IMR-90 (cell line): ENCODE data around the gene MEIOB. TPM values are rescaled to one million over a fixed set of nuclear protein-coding genes. Genes with fewer than 3 reads are reported as not detected.
A peak's percentile ranks its signal among the peaks of the same experiment; 100 is the strongest.

Experiments used
- ATAC-seq: fragments of 200-7000 bp; cut with Tn5 transposase; 2 replicates; pipeline ENCODE4 v1.9.1; 2020; ENCODE audit warnings: low read depth, mild to moderate bottlenecking, moderate library complexity
- BruUV-seq: library from RNA; stranded (reverse); fragments of 400-500 nt; replicated peaks from 2 replicates; lab custom pipeline; 2021; lab: Mats Ljungman, UMichigan
- CTCF ChIA-PET: fragments of 300-600 bp; formaldehyde crosslinking; extraction: SDS; loops from one replicate; lab custom pipeline; 2021; ENCODE audit warnings: antibody characterized with exemption; lab: Yijun Ruan, JAX
- POLR2A ChIA-PET: fragments of 300-600 bp; sonication (Branson Sonifier 250); formaldehyde crosslinking; loops from one replicate; lab custom pipeline; 2022; ENCODE audit warnings: antibody characterized with exemption; ENCODE audit not compliant: unreplicated experiment; lab: Charles Lee
- DNase-seq: peaks from one replicate; pipeline ENCODE4 v3.0.0; 2013
- H2AFZ ChIP-seq: replicated peaks from 2 replicates; pipeline ENCODE3; 2013; ENCODE audit warnings: low read length, mild to moderate bottlenecking; ENCODE audit not compliant: poor library complexity
- H2AK5ac ChIP-seq: 2 replicates; pipeline ENCODE4 v1.6.1; 2013; ENCODE audit warnings: low read depth, low read length, inconsistent platforms
- H2AK9ac ChIP-seq: replicated peaks from 2 replicates; pipeline ENCODE3; 2013; ENCODE audit warnings: mild to moderate bottlenecking, low read depth, low read length, moderate library complexity; ENCODE audit not compliant: poor library complexity
- H2BK120ac ChIP-seq: 2 replicates; pipeline ENCODE4 v1.6.1; 2013; ENCODE audit warnings: low read depth, low read length, inconsistent platforms
- H2BK15ac ChIP-seq: 3 replicates; pipeline ENCODE4 v1.6.1; 2013; ENCODE audit warnings: low read depth, low read length, inconsistent platforms
- H2BK20ac ChIP-seq: 2 replicates; pipeline ENCODE4 v1.6.1; 2013; ENCODE audit warnings: low read depth, mild to moderate bottlenecking, inconsistent platforms, low read length, moderate library complexity
- H2BK5ac ChIP-seq: 2 replicates; pipeline ENCODE4 v1.6.1; 2013; ENCODE audit warnings: mild to moderate bottlenecking, low read depth, low read length, inconsistent platforms; ENCODE audit not compliant: poor library complexity, severe bottlenecking
- H3K14ac ChIP-seq: replicated peaks from 2 replicates; pipeline ENCODE4 v1.6.1; 2013; ENCODE audit warnings: low read depth, low read length, inconsistent platforms
- H3K18ac ChIP-seq: 2 replicates; pipeline ENCODE4 v1.6.1; 2013; ENCODE audit warnings: low read depth, low read length, control low read depth
- H3K23ac ChIP-seq: 2 replicates; pipeline ENCODE4 v1.6.1; 2013; ENCODE audit warnings: low read depth, low read length, inconsistent platforms
- H3K27ac ChIP-seq: 2 replicates; pipeline ENCODE4 v1.5.1; 2013; ENCODE audit warnings: mild to moderate bottlenecking, control low read depth, low read length; ENCODE audit not compliant: insufficient read depth
- H3K27me3 ChIP-seq: 2 replicates; pipeline ENCODE4 v1.6.1; 2013; ENCODE audit warnings: low read length; ENCODE audit not compliant: control insufficient read depth, insufficient read depth
- H3K36me3 ChIP-seq: 2 replicates; pipeline ENCODE4 v1.6.1; 2013; ENCODE audit warnings: low read length, mixed read lengths; ENCODE audit not compliant: control insufficient read depth, insufficient read depth
- H3K4ac ChIP-seq: 2 replicates; pipeline ENCODE4 v1.6.1; 2013; ENCODE audit warnings: low read depth, low read length, inconsistent platforms
- H3K4me1 ChIP-seq: 2 replicates; pipeline ENCODE4 v1.6.1; 2013; ENCODE audit warnings: low read length, mixed read lengths; ENCODE audit not compliant: control insufficient read depth, insufficient read depth
- H3K4me2 ChIP-seq: 2 replicates; pipeline ENCODE4 v1.6.1; 2013; ENCODE audit warnings: low read depth, mild to moderate bottlenecking, control low read depth, low read length, moderate library complexity
- H3K4me3 ChIP-seq: 2 replicates; pipeline ENCODE4 v1.5.1; 2013; ENCODE audit warnings: low read depth, mild to moderate bottlenecking, control low read depth, low read length, moderate library complexity; ENCODE audit not compliant: insufficient read depth
- H3K56ac ChIP-seq: 2 replicates; pipeline ENCODE4 v1.6.1; 2013; ENCODE audit warnings: low read length, inconsistent platforms; ENCODE audit not compliant: insufficient read depth; ENCODE audit errors: extremely low read depth
- H3K79me1 ChIP-seq, 2 experiments: 2 replicates each; pipeline ENCODE4 v1.6.1; 2013; ENCODE audit warnings: low read length in 2 of 2, inconsistent platforms in 1 of 2, low read depth in 1 of 2
- H3K9ac ChIP-seq: 2 replicates; pipeline ENCODE4 v1.6.1; 2013; ENCODE audit warnings: low read depth, low read length, control low read depth
- H3K9me1 ChIP-seq: 2 replicates; pipeline ENCODE4 v1.6.1; 2013; ENCODE audit warnings: low read length, inconsistent platforms; ENCODE audit not compliant: insufficient read depth
- H3K9me3 ChIP-seq: 2 replicates; pipeline ENCODE4 v1.6.1; 2013; ENCODE audit warnings: low read length; ENCODE audit not compliant: control insufficient read depth, insufficient read depth
- H4K20me1 ChIP-seq: 2 replicates; pipeline ENCODE4 v1.6.1; 2013; ENCODE audit warnings: low read length, inconsistent platforms; ENCODE audit not compliant: insufficient read depth
- H4K5ac ChIP-seq: 2 replicates; pipeline ENCODE4 v1.6.1; 2013; ENCODE audit warnings: mild to moderate bottlenecking, low read depth, low read length, control low read depth
- H4K8ac ChIP-seq, 2 experiments: 2 replicates each; pipeline ENCODE4 v1.6.1; 2013; ENCODE audit warnings: low read depth in 2 of 2, low read length in 2 of 2, control low read depth in 1 of 2, inconsistent platforms in 1 of 2
- H4K91ac ChIP-seq: 2 replicates; pipeline ENCODE4 v1.6.1; 2013; ENCODE audit warnings: low read depth, low read length, inconsistent platforms; ENCODE audit not compliant: insufficient read depth
- CEBPB ChIP-seq: IDR thresholded peaks from 2 replicates; pipeline ENCODE4 v1.6.1; 2012; ENCODE audit warnings: low read depth, low read length, improper control_type of control experiment
- MAZ ChIP-seq: IDR thresholded peaks from 2 replicates; pipeline ENCODE4 v1.6.1; 2012; ENCODE audit warnings: low read depth, mild to moderate bottlenecking, low read length, improper control_type of control experiment, moderate library complexity, borderline replicate concordance
- MXI1 ChIP-seq: IDR thresholded peaks from 2 replicates; pipeline ENCODE4 v1.6.1; 2012; ENCODE audit warnings: low read depth, mild to moderate bottlenecking, low read length, moderate library complexity, borderline replicate concordance
- POLR2A ChIP-seq: IDR thresholded peaks from 2 replicates; pipeline ENCODE4 v1.6.1; 2012; ENCODE audit warnings: mild to moderate bottlenecking, low read depth, low read length
- RAD21 ChIP-seq: IDR thresholded peaks from 2 replicates; pipeline ENCODE4 v1.6.1; 2012; ENCODE audit warnings: low read length, improper control_type of control experiment
- WGBS, 2 experiments: methylation state at CpG; one replicate each; pipeline versions ENCODE4 v1.1.5 to v1.1.7; 2013; ENCODE audit warnings: missing lambda C conversion rate in 2 of 2; ENCODE audit not compliant: insufficient read length in 1 of 2; ENCODE audit errors: extremely low coverage in 2 of 2; 5-methylcytosine and 5-hydroxymethylcytosine counted together
- dilution Hi-C: fragments of 300-500 bp; cut with HindIII; formaldehyde crosslinking; loops from one replicate; pipeline ENCODE4 v1.14.3; 2018; ENCODE audit warnings: low sequenced_read_pairs; ENCODE audit not compliant: unreplicated experiment
- in situ Hi-C: fragments of 300-500 bp; cut with MboI; formaldehyde crosslinking; loops from 3 replicates; pipeline ENCODE4 v1.14.3; 2019; ENCODE audit warnings: low sequenced_read_pairs, inconsistent platforms, mixed read lengths
- intact Hi-C: fragments of 100-400 bp; cut with micrococcal nuclease; formaldehyde crosslinking; loops from 2 replicates; pipeline ENCODE4 v1.10.0; 2022
- polyA plus RNA-seq, 3 experiments: library from polyadenylated mRNA; depleted of rRNA; stranded (reverse); fragments of >200 nt; gene quantifications; 2 replicates each; pipeline ENCODE4 v1.2.3, GENCODE V29; 2012; ENCODE audit warnings: low replicate concordance in 1 of 3
- total RNA-seq: library from RNA; depleted of rRNA; stranded (reverse); fragments of >200 nt; gene quantifications from 2 replicates; pipeline ENCODE4 v1.2.3, GENCODE V29; 2012

Gene MEIOB
- total and polyA plus RNA-seq, 2 of the 4 experiments (the other 2 are of a cell fraction): 0.14 TPM; not detected in 1

DNA sequence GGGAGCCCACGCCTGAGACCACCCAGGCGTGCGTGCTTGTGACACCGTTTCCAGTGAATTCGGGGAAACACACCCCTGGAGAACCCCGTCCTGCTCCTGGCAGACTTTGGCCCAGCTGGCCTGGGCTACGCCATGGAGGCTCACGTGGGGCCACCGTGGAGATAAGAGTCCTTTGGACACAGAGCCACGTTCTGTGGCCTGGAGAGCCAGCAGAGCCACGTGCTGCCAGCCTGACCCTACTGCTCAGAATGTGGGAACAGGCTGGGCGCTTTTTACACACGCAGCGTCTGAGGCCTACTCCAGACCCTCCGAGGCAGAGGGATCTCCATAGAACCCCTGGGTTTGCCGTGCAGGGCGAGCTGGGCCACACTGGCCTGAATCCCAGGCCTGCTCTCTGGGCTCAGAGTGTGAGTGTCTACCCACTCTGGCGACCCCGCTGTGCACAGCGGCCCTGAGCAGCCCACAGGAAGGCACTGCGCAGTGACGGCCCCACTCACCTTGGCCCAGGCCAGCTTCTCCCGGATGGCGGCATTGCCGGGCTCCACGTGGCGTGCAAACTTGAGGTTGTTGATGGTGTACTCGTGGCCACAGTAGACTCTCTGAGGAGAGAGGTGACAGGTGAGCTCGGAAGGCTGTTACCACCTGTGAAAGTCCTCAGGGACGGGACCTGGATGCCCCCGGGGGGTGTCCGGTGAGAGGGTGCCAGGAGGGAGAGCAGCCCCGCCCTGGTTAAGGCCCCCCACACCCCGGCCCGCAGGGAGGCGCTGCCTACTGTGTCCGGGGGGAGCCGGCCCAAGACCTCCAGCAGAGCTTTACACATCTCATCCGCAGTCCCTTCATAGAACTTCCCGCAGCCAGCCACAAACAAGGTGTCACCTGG lies 55.3 kb downstream of the MEIOB start:
- Histone ChIP-seq H3K18ac (no peak overlapping the region), H4K8ac (no peak overlapping the region), H3K9ac (no peak overlapping the region), H2AFZ (no peak overlapping the region), H3K27me3 (no peaks in the 10 kb centered on the region), H2AK5ac (no peak overlapping the region), H4K91ac (no peak overlapping the region), H3K27ac (no peak overlapping the region), H2BK5ac (no peak overlapping the region), H3K9me1 (peaks cover 2% of the 10 kb centered on the region; the same call in 1 of the 2 replicates), H3K4me3 (no peak overlapping the region), H3K36me3 (peaks cover 15% of the 10 kb centered on the region), H3K4me1 (peaks cover 4% of the 10 kb centered on the region; the same call in 1 of the 2 replicates), H3K79me1 (no peaks in the 10 kb centered on the region), H2BK15ac (no peak overlapping the region), H2BK20ac (no peak overlapping the region), H3K56ac (no peak overlapping the region), H3K4ac (no peak overlapping the region), H3K9me3 (no peaks in the 10 kb centered on the region), H3K14ac (no peak overlapping the region), H3K4me2 (no peak overlapping the region), H4K5ac (no peak overlapping the region), H3K23ac (no peak overlapping the region), H2AK9ac (peak overlapping the region; percentile 79), H4K20me1 (no peaks in the 10 kb centered on the region), H2BK120ac (no peak overlapping the region)
- 97% methylated on average over 16 of the region's 40 CpGs; no CpG with 5 or more reads in 1 of the 2 experiments for WGBS, 2 experiments
- ATAC-seq: no peak
- ChIA-PET CTCF (no interaction called here), POLR2A (no interaction called here)
- no peak for DNase-seq
- in situ Hi-C loops: no loop called here
- TF ChIP-seq POLR2A: no peak
- TF ChIP-seq MAZ: no peak
- no peak for TF ChIP-seq CEBPB
- no peak for TF ChIP-seq RAD21
- TF ChIP-seq MXI1: no peak
- dilution Hi-C loops: no loop called here
- BruUV-seq: no TSS peak
- intact Hi-C loops: no loop called here
